GM19238 (cell line): ENCODE data around the gene HEATR9.
"Not testable (repeated sequence)": the region's sequence is repeated elsewhere in the genome, so short reads cannot be mapped to it uniquely, and the experiment has no call there.

ENCODE experiments used
- DNase-seq: peaks from one replicate; pipeline ENCODE4 v3.0.0; 2011; ENCODE audit warnings: low spot score; ENCODE audit not compliant: insufficient read length

HEATR9 gene

GRCh38 chr17:35868737-35869136 lies at the start of gene HEATR9:
Gene HEATR9, minus strand, starts transcription at chr17:35868891. Its CDS starts 149 bp downstream, at chr17:35868742.
- no peak for DNase-seq

- DNase-seq: no peak
These were observed 49.0 kb upstream of the HEATR9 start for GRCh38 chr17:35917519-35918213.

DNA sequence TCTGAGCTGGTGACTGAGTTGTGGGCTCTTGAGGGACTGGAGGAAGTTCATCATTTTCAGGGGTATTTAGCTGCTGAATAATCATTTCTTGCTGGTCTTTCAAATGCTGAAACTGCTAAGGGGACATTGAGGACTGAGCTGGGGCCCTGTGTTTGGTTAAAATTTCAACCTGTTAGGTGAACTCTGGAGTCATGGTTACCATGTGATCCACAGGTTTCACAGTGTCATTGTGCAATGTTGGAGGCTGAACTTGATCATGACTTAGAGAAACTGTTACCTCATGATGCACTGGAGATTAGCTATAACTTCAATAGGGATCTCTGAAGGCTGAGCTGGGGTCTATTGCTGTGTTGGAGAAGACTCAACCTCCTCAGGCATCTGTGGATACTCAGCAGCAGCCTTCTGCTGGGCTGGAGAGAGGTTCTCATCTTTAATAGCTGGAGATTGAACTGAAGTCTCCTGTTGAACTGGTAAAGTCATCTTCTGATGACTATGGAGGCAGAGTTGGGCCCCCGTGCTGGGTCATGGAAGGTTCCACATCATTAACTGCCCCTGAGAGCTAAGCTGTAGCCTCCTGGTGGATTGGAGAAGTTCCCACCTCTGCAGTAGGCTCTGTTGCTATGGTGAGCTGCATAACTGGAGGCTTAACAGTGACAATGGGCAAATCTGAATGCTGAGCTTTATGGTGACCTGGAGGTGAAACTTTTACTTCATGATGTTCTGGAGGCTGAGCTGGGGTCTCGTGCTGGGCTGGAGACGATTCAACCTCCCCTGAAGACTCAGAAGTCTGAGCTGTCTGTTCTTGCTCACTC lies 46.7 kb upstream of the HEATR9 start:
- DNase-seq: no peak

- DNase-seq: no peak
These were observed 45.7 kb upstream of the HEATR9 start for GRCh38 chr17:35914354-35914753.

DNA sequence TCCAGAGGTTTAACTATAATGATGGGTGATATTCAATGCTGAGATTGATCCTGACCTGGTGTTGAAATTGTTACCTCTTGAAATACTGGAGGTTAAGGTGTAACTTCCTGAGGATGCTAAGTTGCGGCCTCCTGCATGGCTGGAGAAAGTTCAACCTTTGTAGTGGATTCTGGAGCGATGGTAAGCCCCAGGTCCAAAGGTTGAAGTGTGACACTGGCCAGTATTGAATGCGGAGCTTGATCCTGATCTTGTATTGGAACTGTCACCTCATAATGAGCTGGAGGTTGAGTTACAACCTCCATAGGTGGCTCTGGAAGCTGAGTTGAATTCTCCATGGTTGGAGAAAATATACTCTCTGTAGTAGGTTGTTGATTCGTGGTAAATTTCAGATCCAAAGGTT lies 44.9 kb upstream of the HEATR9 start:
- no peak for DNase-seq

DNA sequence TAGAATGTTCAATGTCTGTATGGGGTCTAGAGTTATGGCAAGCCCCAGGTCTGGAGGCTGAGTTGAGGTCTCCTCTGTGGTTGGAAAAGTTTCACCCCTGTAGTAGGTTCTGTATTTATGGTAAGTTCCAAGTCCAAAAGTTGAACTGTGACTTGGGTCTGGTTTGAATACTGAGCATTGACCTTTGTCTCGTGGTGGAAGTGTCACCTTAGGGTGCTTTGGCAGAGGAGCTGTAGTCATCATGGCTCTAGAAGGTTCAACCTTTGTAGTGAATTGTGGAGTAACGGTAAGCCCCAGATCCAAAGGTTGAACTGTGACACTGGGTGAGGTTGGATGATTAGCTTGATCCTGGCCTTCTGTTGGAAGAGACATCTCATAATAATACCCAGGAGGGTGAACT lies 44.3 kb upstream of the HEATR9 start:
- DNase-seq: no peak

GRCh38 chr17:35912339-35912912 lies 43.7 kb upstream of the HEATR9 start:
- DNase-seq: no peak

DNA sequence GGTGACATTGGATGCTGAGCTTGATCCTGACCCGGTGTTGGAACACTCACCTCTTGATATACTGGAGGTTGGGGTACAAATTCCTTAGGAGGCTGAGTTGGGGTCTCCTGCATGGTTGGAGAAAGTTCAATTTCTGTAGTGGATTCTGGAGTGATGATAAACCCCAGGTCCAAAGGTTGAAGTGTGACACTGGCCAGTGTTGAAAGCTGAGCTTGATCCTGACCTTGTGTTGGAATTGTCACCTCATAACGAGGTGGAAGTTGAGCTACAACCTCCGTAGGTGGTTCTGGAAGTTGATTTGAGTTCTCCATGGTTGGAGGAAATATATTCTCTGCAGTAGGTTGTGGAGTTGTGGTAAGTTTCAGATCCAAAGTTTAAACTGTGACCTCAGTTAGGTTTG lies 40.7 kb upstream of the HEATR9 start:
- no peak for DNase-seq

- no peak for DNase-seq
These were observed 39.0 kb upstream of the HEATR9 start for GRCh38 chr17:35907691-35908090.

GRCh38 chr17:35906926-35907637 lies 38.4 kb upstream of the HEATR9 start:
- no peak for DNase-seq

DNA sequence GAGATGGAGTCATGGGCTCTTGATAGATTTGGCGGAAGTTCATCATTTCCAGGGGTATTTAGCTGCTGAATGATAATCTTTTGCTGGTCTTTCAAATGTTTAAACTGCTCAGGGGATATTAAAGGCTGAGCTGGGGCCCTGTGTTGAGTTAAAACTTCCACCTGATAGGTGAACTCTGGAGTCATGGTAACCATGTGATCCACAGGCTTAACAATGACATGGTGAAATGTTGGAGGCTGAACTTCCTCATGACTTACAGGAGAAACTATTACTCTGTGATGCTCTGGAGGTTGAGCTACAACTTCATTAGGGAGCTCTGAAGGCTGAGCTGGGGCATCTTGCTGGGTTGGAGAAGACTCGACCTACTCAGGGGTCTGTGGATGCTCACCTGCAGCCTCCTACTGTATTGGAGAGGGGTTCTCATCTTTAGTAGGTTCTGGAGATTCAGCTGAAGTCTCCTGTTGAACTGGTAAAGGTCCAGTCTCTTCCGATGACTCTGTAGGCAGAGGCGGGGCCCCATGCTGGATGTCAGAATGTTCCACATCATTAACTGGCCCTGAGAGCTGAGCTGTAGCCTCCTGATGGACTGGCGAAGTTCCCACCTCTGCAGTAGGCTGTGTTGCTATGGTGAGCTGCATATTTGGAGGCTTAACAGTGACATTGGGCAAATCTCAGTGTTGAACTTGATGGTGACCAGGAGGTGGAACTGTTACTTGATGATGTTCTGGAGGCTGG lies 37.7 kb upstream of the HEATR9 start:
- no peak for DNase-seq

- no peak for DNase-seq
These were observed 34.8 kb upstream of the HEATR9 start for GRCh38 chr17:35903451-35903850.

DNA sequence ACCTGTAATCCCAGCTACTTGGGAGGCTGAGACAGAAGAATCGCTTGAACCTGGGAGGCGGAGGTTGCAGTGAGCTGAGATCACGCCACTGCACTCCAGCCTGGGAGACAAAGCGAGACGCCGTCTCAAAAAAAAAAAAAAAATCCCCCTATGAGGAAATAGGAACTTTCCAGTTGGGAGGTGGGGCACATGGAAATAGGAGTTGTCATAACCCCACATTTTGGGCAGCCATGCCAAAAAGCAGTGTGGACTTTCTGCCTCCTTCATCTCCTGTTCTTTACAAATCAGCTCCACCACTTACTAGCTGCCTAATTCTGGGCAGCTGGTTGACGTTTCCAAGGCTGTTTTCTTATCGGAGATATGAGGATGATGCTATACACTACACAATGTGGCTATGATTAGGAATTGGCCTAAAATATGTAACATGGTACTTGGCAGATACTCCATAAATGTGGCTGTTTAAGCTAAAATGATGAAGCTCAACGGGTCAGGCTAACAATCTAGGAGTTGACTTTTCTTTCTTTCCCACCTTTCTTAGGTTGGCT lies 33.0 kb upstream of the HEATR9 start:
- no peak for DNase-seq

DNA sequence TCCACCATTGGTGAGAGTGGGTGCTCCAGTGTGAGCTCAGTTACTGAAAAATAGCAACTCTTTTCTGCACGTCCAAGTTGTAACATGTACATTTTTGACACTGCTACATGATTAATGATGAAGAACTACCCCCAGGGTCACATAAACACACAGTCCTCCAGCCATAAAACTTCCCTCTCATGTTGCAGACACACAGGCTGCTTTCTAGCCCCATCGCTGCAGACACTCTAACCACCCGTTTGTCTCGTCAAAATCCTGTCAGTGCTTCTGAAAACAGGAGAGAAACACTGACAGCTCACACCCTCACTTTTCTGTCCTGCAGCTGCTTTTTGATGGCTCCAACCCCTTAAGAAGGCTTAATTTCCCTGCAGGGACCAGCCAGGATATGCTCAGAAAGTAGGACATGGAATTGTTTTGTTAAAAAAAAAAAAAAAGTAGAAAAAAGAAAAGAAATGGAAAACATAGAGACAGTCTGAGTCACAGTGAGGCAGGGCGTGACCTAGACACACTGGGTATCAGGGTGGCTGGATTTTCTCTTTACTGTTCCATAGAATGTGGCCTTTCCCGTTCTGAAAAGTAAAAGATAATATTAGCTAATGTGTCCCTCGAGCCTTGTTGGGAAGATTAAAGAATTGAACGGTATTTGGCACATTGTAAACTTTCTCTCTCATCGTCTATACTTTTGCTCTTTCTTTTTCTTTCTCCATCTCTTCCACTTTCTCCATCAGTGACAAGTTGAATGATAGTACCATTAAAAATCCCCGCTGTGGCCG lies 32.2 kb upstream of the HEATR9 start:
- no peak for DNase-seq

DNA sequence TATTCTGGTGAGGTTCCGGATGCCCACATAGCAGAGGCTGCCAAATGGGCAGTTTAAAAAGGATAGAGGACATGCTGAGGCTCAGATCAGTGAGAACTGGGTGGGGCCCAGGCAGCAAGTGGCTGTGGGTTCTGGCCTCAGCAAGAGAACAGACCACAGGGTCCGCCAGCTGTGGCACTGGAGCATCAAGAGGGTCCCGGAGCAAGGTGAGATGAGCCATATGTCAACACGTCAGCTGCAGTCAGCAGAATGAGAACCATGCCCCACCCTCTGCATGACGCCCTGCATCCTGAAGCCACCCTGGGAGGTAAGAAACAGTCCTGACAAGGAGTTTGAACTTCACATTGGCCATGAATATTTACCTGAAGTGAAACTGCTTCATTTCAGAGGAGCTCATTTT lies 31.6 kb upstream of the HEATR9 start:
- no peak for DNase-seq

DNA sequence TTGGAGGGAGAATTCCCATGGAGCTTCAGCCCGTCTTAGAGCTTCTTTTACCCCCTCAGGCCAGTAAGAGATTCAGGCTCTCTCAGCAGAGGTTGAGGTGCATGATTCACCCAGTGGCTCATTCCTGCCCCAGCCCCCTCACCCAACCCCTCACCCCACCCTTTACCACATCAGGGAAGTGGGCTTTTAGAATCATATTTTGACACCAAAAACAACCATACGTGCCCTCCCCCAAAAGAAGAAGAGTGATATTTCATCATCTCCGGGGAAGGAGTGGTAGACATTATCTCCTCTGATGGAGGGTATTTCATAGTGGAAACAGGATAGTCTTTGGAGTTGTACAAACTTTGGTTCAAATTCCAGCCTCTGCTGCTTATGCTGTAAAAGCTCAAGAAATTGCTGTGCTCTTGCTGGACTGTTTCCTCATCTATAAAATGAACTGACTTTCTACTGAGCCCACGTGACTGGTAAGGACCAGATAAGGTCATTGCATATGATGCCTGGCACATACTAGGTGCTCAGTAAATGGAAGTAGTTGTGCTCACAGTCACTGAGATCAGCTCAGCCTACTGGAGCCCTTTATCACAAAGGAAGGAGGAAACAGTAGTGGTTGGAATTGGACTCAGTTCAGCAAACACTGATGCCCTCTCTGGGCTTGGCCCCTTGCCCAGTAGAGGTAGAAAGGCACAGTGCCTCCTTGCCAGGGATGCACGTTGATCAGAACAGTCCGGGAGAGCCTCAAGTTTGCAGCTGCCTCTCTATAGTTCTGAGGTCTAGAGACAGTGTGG lies 29.8 kb upstream of the HEATR9 start:
- no peak for DNase-seq

- not testable (repeated sequence) for DNase-seq
These were observed 29.1 kb upstream of the HEATR9 start for GRCh38 chr17:35897772-35898171.

DNA sequence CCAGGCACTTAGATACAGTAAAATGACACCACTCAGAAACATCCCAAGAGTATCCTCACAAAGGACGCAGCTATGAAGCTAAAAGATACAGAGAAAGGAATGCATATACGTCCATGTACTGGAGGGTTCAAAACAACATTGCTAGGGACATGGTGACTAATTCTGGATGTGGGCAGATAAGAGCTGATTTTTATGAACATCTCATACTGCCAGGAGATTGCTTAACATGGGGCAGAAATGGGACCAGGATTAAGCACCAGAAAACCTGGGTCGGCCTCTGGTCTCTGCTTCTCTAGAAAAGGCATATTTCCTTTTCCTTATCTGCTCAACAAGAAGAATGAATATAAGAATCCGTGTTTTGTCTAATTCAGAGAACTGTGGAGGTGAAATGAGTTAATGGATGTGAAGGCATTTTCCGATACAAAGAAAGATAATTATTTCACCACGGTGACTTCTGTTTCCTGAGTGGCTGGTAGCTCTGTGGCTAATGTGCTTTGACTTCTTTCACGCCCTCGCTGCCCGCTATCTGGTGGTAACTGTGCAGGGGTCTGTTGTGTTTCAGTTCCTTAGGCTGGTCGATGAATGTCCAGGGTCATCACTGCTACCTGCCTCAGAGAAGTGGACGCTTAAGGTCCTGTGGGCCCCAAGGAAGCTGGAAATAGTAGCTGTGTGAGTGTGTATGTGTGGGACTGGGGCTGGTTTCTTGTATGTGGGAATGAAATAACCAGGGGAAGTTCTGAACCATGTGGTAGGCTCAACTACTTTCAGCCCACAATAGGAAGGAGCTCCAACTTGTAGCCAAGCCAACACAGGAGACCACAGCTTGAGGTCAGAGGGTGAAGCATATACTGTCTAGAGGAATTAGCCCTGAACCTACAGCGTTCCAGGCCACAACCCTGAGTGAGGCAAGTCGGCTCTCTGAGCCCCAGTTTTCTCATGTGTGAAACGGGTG lies 27.2 kb upstream of the HEATR9 start:
- DNase-seq: no peak
